GM12878 (cell line): ENCODE data around the gene WDR86. TPM values are rescaled to one million over a fixed set of nuclear protein-coding genes. Genes with fewer than 3 reads are reported as not detected.

Experiments used
- ESRRA ChIP-seq: IDR thresholded peaks from 2 replicates; pipeline ENCODE4 v1.6.1; 2012; ENCODE audit warnings: mild to moderate bottlenecking, low read length, improper control_type of control experiment
- IKZF1 ChIP-seq: fragments of 450-650 bp; conservative IDR thresholded peaks from 2 replicates; pipeline ENCODE4 v1.6.1; 2017; ENCODE audit warnings: antibody characterized with exemption, mild to moderate bottlenecking
- MTA3 ChIP-seq: IDR thresholded peaks from 2 replicates; pipeline ENCODE4 v1.6.1; 2012; ENCODE audit warnings: low read length, inconsistent platforms, borderline replicate concordance
- PAX8 ChIP-seq: fragments of 450-650 bp; IDR thresholded peaks from 2 replicates; pipeline ENCODE4 v1.6.1; 2017; ENCODE audit warnings: mild to moderate bottlenecking, moderate library complexity
- PBX3 ChIP-seq: IDR thresholded peaks from 2 replicates; pipeline ENCODE4 v1.6.1; 2011; ENCODE audit warnings: mild to moderate bottlenecking, low read depth, low read length, moderate library complexity; ENCODE audit not compliant: insufficient replicate concordance
- PML ChIP-seq: IDR thresholded peaks from 2 replicates; pipeline ENCODE4 v1.6.1; 2012; ENCODE audit warnings: low read length, inconsistent platforms
- POU2F2 ChIP-seq: IDR thresholded peaks from 3 replicates; pipeline ENCODE4 v1.6.1; 2011; ENCODE audit warnings: low read depth, mild to moderate bottlenecking, low read length, borderline replicate concordance
- RELA ChIP-seq: fragments of 450-650 bp; IDR thresholded peaks from 2 replicates; pipeline ENCODE4 v1.8.0; 2014; ENCODE audit warnings: borderline replicate concordance; ENCODE audit not compliant: partially characterized antibody
- RELB ChIP-seq: fragments of 450-650 bp; IDR thresholded peaks from 2 replicates; pipeline ENCODE4 v1.6.1; 2017; ENCODE audit warnings: low read depth, mild to moderate bottlenecking, moderate library complexity
- RFX5 ChIP-seq: IDR thresholded peaks from 2 replicates; pipeline ENCODE4 v1.6.1; 2011; ENCODE audit warnings: low read depth, low read length, improper control_type of control experiment
- SKIL ChIP-seq: fragments of 450-650 bp; IDR thresholded peaks from 2 replicates; pipeline ENCODE4 v1.6.1; 2017; ENCODE audit warnings: mild to moderate bottlenecking, low read depth, inconsistent platforms; ENCODE audit not compliant: poor library complexity, severe bottlenecking
- SMARCA5 ChIP-seq: fragments of 450-650 bp; IDR thresholded peaks from 2 replicates; pipeline ENCODE4 v1.6.1; 2017; ENCODE audit warnings: mild to moderate bottlenecking
- USF1 ChIP-seq: IDR thresholded peaks from 2 replicates; pipeline ENCODE4 v1.6.1; 2011; ENCODE audit warnings: borderline replicate concordance, low read depth, mild to moderate bottlenecking, moderate library complexity, mixed read lengths, low read length; ENCODE audit not compliant: insufficient read depth; ENCODE audit errors: extremely low read length
- USF2 ChIP-seq: IDR thresholded peaks from 2 replicates; pipeline ENCODE4 v1.6.1; 2011; ENCODE audit warnings: low read depth, low read length, improper control_type of control experiment, borderline replicate concordance
- ZNF207 ChIP-seq: fragments of 450-650 bp; IDR thresholded peaks from 2 replicates; pipeline ENCODE4 v1.6.1; 2014; ENCODE audit warnings: antibody characterized with exemption, mild to moderate bottlenecking, borderline replicate concordance
- ZNF687 ChIP-seq: fragments of 450-650 bp; IDR thresholded peaks from 2 replicates; pipeline ENCODE4 v1.6.1; 2017; ENCODE audit warnings: mild to moderate bottlenecking, moderate library complexity
- polyA plus RNA-seq, 11 experiments: library from polyadenylated mRNA; depleted of rRNA in 4 of 11; unstranded in 6 of 11; stranded (reverse) in 5 of 11; fragments of >200 nt; fragmentation: Nextera tagmentation in 4 of 11; fragmentation: Illumina TruSeq in 1 of 11; extraction: Ambion mirVana in 4 of 11; extraction: Trizol in 1 of 11; gene quantifications; 1 replicate in 1 of 11; 2 replicates in 10 of 11; pipeline versions ENCODE4 v1.2.1 to v1.2.3, GENCODE V29; 2011 to 2016; ENCODE audit warnings: inconsistent platforms in 2 of 11, missing spikeins in 2 of 11, low read depth in 1 of 11
- total RNA-seq, 4 experiments: library from RNA; depleted of rRNA in 3 of 4; stranded (reverse); fragments of >200 nt in 3 of 4; fragmentation: Illumina TruSeq in 1 of 4; extraction: Trizol in 1 of 4; gene quantifications; 2 replicates each; pipeline versions ENCODE4 v1.2.1 to v1.2.3, GENCODE V29; 2013 to 2021

The WDR86 gene
- total and polyA plus RNA-seq, 10 of the 15 experiments (the other 5 are each of a cell fraction or from before 2014, with no cell fraction given) = 0.05 to 0.19 (median 0.15) TPM; not detected in 7

GRCh38 chr7:151349507-151349853, 60.4 kb downstream of the WDR86 start (continued):
- TF ChIP-seq ZNF687 (0 out of 2 replicates have a peak, but pooled peaks have one; percentile 21), ZNF207 (no peak), SMARCA5 (0 out of 2 replicates have a peak, but pooled peaks have one; percentile 40), PML (0 out of 2 replicates have a peak, but pooled peaks have one; percentile 27), POU2F2 (no peak), USF2 (no peak), ESRRA (no peak), MTA3 (0 out of 2 replicates have a peak, but pooled peaks have one; percentile 57), RELA (peak; percentile 45), RELB (peak; percentile 10; the same call in 1 of the 2 replicates), RFX5 (no peak), IKZF1 (no peak; the same call in 1 of the 2 replicates), SKIL (no peak), USF1 (no peak), PBX3 (no peak), PAX8 (no peak)
